Stimulated activated naive CD8-positive, alpha-beta T cell treated with anti-CD3 and anti-CD28 coated beads, Interleukin-15, amount 100 ng/mL, for 72 hours (primary cell): ENCODE measurements around the gene SLC38A3.

Source experiments
- ATAC-seq: fragments of 150-1000 bp; cut with Tn5 transposase; 2 replicates; pipeline ENCODE4 v1.10.0; 2021; ENCODE audit warnings: mild to moderate bottlenecking, moderate library complexity
- DNase-seq, 2 donors: peaks; one replicate each; pipeline ENCODE4 v3.0.0; 2021 to 2022
- H3K27ac Mint-ChIP-seq, 2 donors: one replicate each; pipeline ENCODE4 v1.8.0; 2022; ENCODE audit warnings: mild to moderate bottlenecking in 2 of 2, mixed read lengths in 2 of 2, moderate library complexity in 2 of 2
- H3K27me3 Mint-ChIP-seq: one replicate; pipeline ENCODE4 v1.8.0; 2022; ENCODE audit warnings: mixed read lengths
- H3K4me1 Mint-ChIP-seq: one replicate; pipeline ENCODE4 v1.8.0; 2022; ENCODE audit warnings: mild to moderate bottlenecking, mixed read lengths
- H3K4me3 Mint-ChIP-seq, 2 donors: one replicate each; pipeline ENCODE4 v1.8.0; 2022; ENCODE audit warnings: mild to moderate bottlenecking in 2 of 2, mixed read lengths in 2 of 2, moderate library complexity in 1 of 2
- H3K9me3 Mint-ChIP-seq, 2 donors: one replicate each; pipeline ENCODE4 v1.8.0; 2022; ENCODE audit warnings: mixed read lengths in 2 of 2

SLC38A3 gene

GRCh38 chr3:50194903-50195500 lies 10.1 kb upstream of the SLC38A3 start:
- Mint-ChIP-seq H3K9me3 (no peaks in the 10 kb centered on the region), H3K4me1 (peaks cover 21% of the 10 kb centered on the region), H3K27ac (peak overlapping the region in 1 of 2 donors; percentile 63), H3K27me3 (peaks cover 48% of the 10 kb centered on the region), H3K4me3 (peak overlapping the region; percentile 15 to 73)
- DNase-seq (peak in 1 of 2 donors; percentile 24), ATAC-seq (peak; percentile 49)

- H3K27me3 Mint-ChIP-seq = peaks cover 51% of the 10 kb centered on the region
- H3K9me3 Mint-ChIP-seq = no peaks in the 10 kb centered on the region
- no peak for DNase-seq
- peak overlapping the region in 1 of 2 donors; percentile 63 for H3K27ac Mint-ChIP-seq
- no peak for ATAC-seq
- H3K4me1 Mint-ChIP-seq = peaks cover 21% of the 10 kb centered on the region
- H3K4me3 Mint-ChIP-seq = peak overlapping the region in 1 of 2 donors; percentile 37
These were observed 9.4 kb upstream of the SLC38A3 start for GRCh38 chr3:50195501-50196252.

GRCh38 chr3:50196253-50196801 lies 8.7 kb upstream of the SLC38A3 start:
- Mint-ChIP-seq H3K27ac (no peak overlapping the region), H3K27me3 (peaks cover 57% of the 10 kb centered on the region), H3K4me3 (no peak overlapping the region), H3K9me3 (no peaks in the 10 kb centered on the region), H3K4me1 (peaks cover 21% of the 10 kb centered on the region)
- DNase-seq (no peak), ATAC-seq (no peak)

GRCh38 chr3:50201573-50202315 lies 3.3 kb upstream of the SLC38A3 start:
- no peak for ATAC-seq
- peaks cover 72% of the 10 kb centered on the region for H3K27me3 Mint-ChIP-seq
- H3K27ac Mint-ChIP-seq = peak overlapping the region in 1 of 2 donors; percentile 67

GRCh38 chr3:50202353-50203112 lies 2.5 kb upstream of the SLC38A3 start:
- Mint-ChIP-seq H3K4me3 (no peak overlapping the region), H3K4me1 (peaks cover 8% of the 10 kb centered on the region), H3K9me3 (no peaks in the 10 kb centered on the region), H3K27ac (no peak overlapping the region), H3K27me3 (peaks cover 77% of the 10 kb centered on the region)
- DNase-seq (no peak), ATAC-seq (no peak)

More at GRCh38 chr3:50201573-50202315, 3.3 kb upstream of the SLC38A3 start:
- H3K4me3 Mint-ChIP-seq = no peak overlapping the region
- peaks cover 8% of the 10 kb centered on the region for H3K4me1 Mint-ChIP-seq
- DNase-seq = no peak
- no peaks in the 10 kb centered on the region for H3K9me3 Mint-ChIP-seq

GRCh38 chr3:50203113-50203808 lies 1.8 kb upstream of the SLC38A3 start:
- H3K9me3 Mint-ChIP-seq = no peaks in the 10 kb centered on the region
- H3K27ac Mint-ChIP-seq = no peak overlapping the region
- ATAC-seq (no peak), DNase-seq (no peak)
- peaks cover 8% of the 10 kb centered on the region for H3K4me1 Mint-ChIP-seq
- no peak overlapping the region for H3K4me3 Mint-ChIP-seq
- H3K27me3 Mint-ChIP-seq = peaks cover 77% of the 10 kb centered on the region

- Mint-ChIP-seq H3K27me3 (peaks cover 69% of the 10 kb centered on the region), H3K4me1 (peaks cover 8% of the 10 kb centered on the region), H3K4me3 (no peak overlapping the region)
These were observed 965 bp upstream of the SLC38A3 start for GRCh38 chr3:50203809-50204803.

GRCh38 chr3:50205413-50206276 lies 574 bp downstream of the SLC38A3 start:
- peak; percentile 58 for ATAC-seq
- peaks cover 67% of the 10 kb centered on the region for H3K27me3 Mint-ChIP-seq
- peak; percentile 36 to 39 for DNase-seq
- no peaks in the 10 kb centered on the region for H3K9me3 Mint-ChIP-seq
- H3K4me3 Mint-ChIP-seq = peak overlapping the region; percentile 52 to 79
- no peak overlapping the region for H3K27ac Mint-ChIP-seq
- peaks cover 8% of the 10 kb centered on the region for H3K4me1 Mint-ChIP-seq

More at GRCh38 chr3:50203809-50204803, 965 bp upstream of the SLC38A3 start:
- Mint-ChIP-seq H3K27ac (no peak overlapping the region), H3K9me3 (no peaks in the 10 kb centered on the region)
- ATAC-seq = no peak
- no peak for DNase-seq

GRCh38 chr3:50207359-50208042 lies 2.4 kb downstream of the SLC38A3 start:
- Mint-ChIP-seq H3K4me1 (peaks cover 17% of the 10 kb centered on the region), H3K9me3 (no peaks in the 10 kb centered on the region), H3K27me3 (peaks cover 48% of the 10 kb centered on the region), H3K4me3 (no peak overlapping the region), H3K27ac (no peak overlapping the region)
- DNase-seq = no peak
- no peak for ATAC-seq

- H3K4me3 Mint-ChIP-seq = no peak overlapping the region
- H3K4me1 Mint-ChIP-seq = peaks cover 18% of the 10 kb centered on the region
- DNase-seq (no peak), ATAC-seq (no peak)
- no peaks in the 10 kb centered on the region for H3K9me3 Mint-ChIP-seq
- no peak overlapping the region for H3K27ac Mint-ChIP-seq
- peaks cover 35% of the 10 kb centered on the region for H3K27me3 Mint-ChIP-seq
These were observed 3.7 kb downstream of the SLC38A3 start for GRCh38 chr3:50208677-50209344.

- DNase-seq (no peak), ATAC-seq (no peak)
- peaks cover 22% of the 10 kb centered on the region for H3K27me3 Mint-ChIP-seq
- H3K4me3 Mint-ChIP-seq = no peak overlapping the region
- peaks cover 17% of the 10 kb centered on the region for H3K4me1 Mint-ChIP-seq
- H3K9me3 Mint-ChIP-seq = no peaks in the 10 kb centered on the region
- no peak overlapping the region for H3K27ac Mint-ChIP-seq
These were observed 5.1 kb downstream of the SLC38A3 start for GRCh38 chr3:50210176-50210509.
